Stimulated activated CD4-positive, alpha-beta T cell treated with anti-CD3 and anti-CD28 coated beads, Interleukin-4, amount 100 ng/mL, for 24 hours (primary cell): ENCODE measurements around the gene OSGIN1.
A peak's percentile ranks its signal among the peaks of the same experiment; 100 is the strongest.
"Not testable (repeated sequence)": the region's sequence is repeated elsewhere in the genome, so short reads cannot be mapped to it uniquely, and the experiment has no call there.

Experiments used
- DNase-seq: peaks from one replicate; pipeline ENCODE4 v3.0.0-alpha.2; 2020

OSGIN1 gene

GRCh38 chr16:83926726-83927397 is 26.2 kb upstream of the OSGIN1 start:
- peak; percentile 66 for DNase-seq

GRCh38 chr16:83928341-83929055 is 24.5 kb upstream of the OSGIN1 start:
- DNase-seq, result no peak

GRCh38 chr16:83929811-83930555 is 23.1 kb upstream of the OSGIN1 start:
- no peak for DNase-seq

GRCh38 chr16:83930730-83931500 is 22.1 kb upstream of the OSGIN1 start:
- no peak for DNase-seq

- no peak for DNase-seq
These were observed 21.5 kb upstream of the OSGIN1 start for GRCh38 chr16:83931556-83931955.

- DNase-seq, result no peak
These were observed 20.7 kb upstream of the OSGIN1 start for GRCh38 chr16:83932304-83932703.

GRCh38 chr16:83932955-83933673 is 19.9 kb upstream of the OSGIN1 start:
- DNase-seq, result no peak

- DNase-seq, result no peak
These were observed 19.0 kb upstream of the OSGIN1 start for GRCh38 chr16:83933885-83934683.

GRCh38 chr16:83934684-83934977 is 18.4 kb upstream of the OSGIN1 start:
- no peak for DNase-seq

- DNase-seq, result no peak
These were observed 17.8 kb upstream of the OSGIN1 start for GRCh38 chr16:83935005-83935857.

GRCh38 chr16:83935858-83936255 is 17.2 kb upstream of the OSGIN1 start:
- DNase-seq, result no peak

- DNase-seq, result no peak
These were observed 16.4 kb upstream of the OSGIN1 start for GRCh38 chr16:83936581-83937165.

GRCh38 chr16:83937267-83937666 is 15.8 kb upstream of the OSGIN1 start:
- no peak for DNase-seq

GRCh38 chr16:83937922-83938885 is 14.8 kb upstream of the OSGIN1 start:
- DNase-seq, result no peak

- no peak for DNase-seq
These were observed 13.7 kb upstream of the OSGIN1 start for GRCh38 chr16:83939266-83939855.

GRCh38 chr16:83940119-83940518 is 12.9 kb upstream of the OSGIN1 start:
- DNase-seq, result no peak

GRCh38 chr16:83940630-83941378 is 12.2 kb upstream of the OSGIN1 start:
- DNase-seq, result no peak

GRCh38 chr16:83941546-83941945 is 11.5 kb upstream of the OSGIN1 start:
- DNase-seq, result not testable (repeated sequence)
